HepG2 (cell line): ENCODE measurements around the gene GLRX2. TPM values are rescaled to one million over a fixed set of nuclear protein-coding genes. Genes with fewer than 3 reads are reported as not detected.

ENCODE experiments used
- FOXO1 ChIP-seq: sonication (generic); formaldehyde crosslinking; IDR thresholded peaks from 2 replicates; pipeline ENCODE4 v1.4.0; 2020; ENCODE audit warnings: missing genetic modification reagents
- HMGA1 ChIP-seq: sonication (generic); formaldehyde crosslinking; conservative IDR thresholded peaks from 2 replicates; pipeline ENCODE4 v1.4.0; 2020; ENCODE audit warnings: missing genetic modification reagents
- MLLT10 ChIP-seq: sonication (generic); formaldehyde crosslinking; IDR thresholded peaks from 2 replicates; pipeline ENCODE4 v1.4.0; 2020; ENCODE audit warnings: missing genetic modification reagents
- NPAS2 ChIP-seq: sonication (generic); formaldehyde crosslinking; IDR thresholded peaks from 2 replicates; pipeline ENCODE4 v1.8.0; 2022; ENCODE audit warnings: mild to moderate bottlenecking, missing genetic modification reagents, borderline replicate concordance
- POLR2AphosphoS5 ChIP-seq: IDR thresholded peaks from 2 replicates; pipeline ENCODE4 v1.6.1; 2012; ENCODE audit warnings: low read depth, low read length
- POLR2G ChIP-seq: fragments of 200-400 bp; formaldehyde crosslinking; IDR thresholded peaks from 2 replicates; pipeline ENCODE4 v1.6.1; 2018; ENCODE audit warnings: mild to moderate bottlenecking, low read depth, low read length, moderate library complexity
- RARG ChIP-seq: sonication (generic); formaldehyde crosslinking; IDR thresholded peaks from 2 replicates; pipeline ENCODE4 v1.4.0; 2020; ENCODE audit warnings: low read depth, mild to moderate bottlenecking, missing genetic modification reagents
- RELA ChIP-seq: sonication (generic); formaldehyde crosslinking; IDR thresholded peaks from 2 replicates; pipeline ENCODE4 v1.4.0; 2020; ENCODE audit warnings: missing genetic modification reagents
- RXRB ChIP-seq: IDR thresholded peaks from 2 replicates; pipeline ENCODE4 v1.6.1; 2016; ENCODE audit warnings: borderline replicate concordance, missing genetic modification reagents, missing compliant biosample characterization
- SOX5 ChIP-seq: IDR thresholded peaks from 2 replicates; pipeline ENCODE4 v1.6.1; 2016; ENCODE audit warnings: borderline replicate concordance
- ZFP90 ChIP-seq: sonication (generic); formaldehyde crosslinking; IDR thresholded peaks from 2 replicates; pipeline ENCODE4 v1.8.0; 2022; ENCODE audit warnings: missing genetic modification reagents, mild to moderate bottlenecking, inconsistent platforms, borderline replicate concordance
- ZMAT3 ChIP-seq: sonication (generic); formaldehyde crosslinking; conservative IDR thresholded peaks from 2 replicates; pipeline ENCODE4 v1.7.0; 2021; ENCODE audit warnings: missing genetic modification reagents
- ZNF10 ChIP-seq: sonication (generic); formaldehyde crosslinking; IDR thresholded peaks from 2 replicates; pipeline ENCODE4 v1.4.0; 2020; ENCODE audit warnings: mild to moderate bottlenecking, low read depth, missing genetic modification reagents, borderline replicate concordance
- ZNF547 ChIP-seq: sonication (generic); formaldehyde crosslinking; IDR thresholded peaks from 2 replicates; pipeline ENCODE4 v1.5.1; 2020; ENCODE audit warnings: mild to moderate bottlenecking, missing genetic modification reagents
- ZNF720 ChIP-seq: sonication (generic); formaldehyde crosslinking; IDR thresholded peaks from 2 replicates; pipeline ENCODE4 v1.4.0; 2020; ENCODE audit warnings: missing genetic modification reagents
- ZNF749 ChIP-seq: sonication (generic); formaldehyde crosslinking; IDR thresholded peaks from 2 replicates; pipeline ENCODE4 v1.8.0; 2022; ENCODE audit warnings: mild to moderate bottlenecking, missing genetic modification reagents, moderate library complexity, borderline replicate concordance
- ZSCAN31 ChIP-seq: sonication (generic); formaldehyde crosslinking; IDR thresholded peaks from 2 replicates; pipeline ENCODE4 v1.5.0; 2020; ENCODE audit warnings: low read depth, mild to moderate bottlenecking, missing genetic modification reagents
- polyA plus RNA-seq, 8 experiments: library from polyadenylated mRNA; depleted of rRNA in 3 of 8; stranded (reverse) in 7 of 8; unstranded in 1 of 8; fragments of >200 nt; fragmentation: Illumina TruSeq in 4 of 8; extraction: Trizol in 4 of 8; gene quantifications; 2 replicates each; pipeline versions ENCODE4 v1.2.1 to v1.2.3, GENCODE V29; 2011 to 2016; ENCODE audit warnings: low read depth in 4 of 8, missing spikeins in 1 of 8, mixed read lengths in 1 of 8; ENCODE audit not compliant: insufficient read depth in 1 of 8
- total RNA-seq, 5 experiments: library from RNA; depleted of rRNA; stranded (reverse); fragments of >200 nt; fragmentation: Illumina TruSeq; extraction: Trizol; gene quantifications; 2 replicates each; pipeline ENCODE4 v1.2.3, GENCODE V29; 2016; ENCODE audit warnings: low read depth in 1 of 5
- TF ChIP-seq, protein P1 (sequence below): sonication (generic); formaldehyde crosslinking; IDR thresholded peaks from 2 replicates; pipeline ENCODE4 v1.4.0; 2020; ENCODE audit warnings: mild to moderate bottlenecking, missing genetic modification reagents
- TF ChIP-seq, protein P2 (sequence below): sonication (generic); formaldehyde crosslinking; IDR thresholded peaks from 2 replicates; pipeline ENCODE4 v1.5.0; 2020; ENCODE audit warnings: missing genetic modification reagents
- TF ChIP-seq, protein P3 (sequence below): sonication (generic); formaldehyde crosslinking; IDR thresholded peaks from 2 replicates; pipeline ENCODE4 v1.4.0; 2020; ENCODE audit warnings: mild to moderate bottlenecking, missing genetic modification reagents

Gene GLRX2
- total and polyA plus RNA-seq, 2 of the 13 experiments (the other 11 are each of a cell fraction or from before 2014, with no cell fraction given), result 11.9 to 39.0 TPM

DNA sequence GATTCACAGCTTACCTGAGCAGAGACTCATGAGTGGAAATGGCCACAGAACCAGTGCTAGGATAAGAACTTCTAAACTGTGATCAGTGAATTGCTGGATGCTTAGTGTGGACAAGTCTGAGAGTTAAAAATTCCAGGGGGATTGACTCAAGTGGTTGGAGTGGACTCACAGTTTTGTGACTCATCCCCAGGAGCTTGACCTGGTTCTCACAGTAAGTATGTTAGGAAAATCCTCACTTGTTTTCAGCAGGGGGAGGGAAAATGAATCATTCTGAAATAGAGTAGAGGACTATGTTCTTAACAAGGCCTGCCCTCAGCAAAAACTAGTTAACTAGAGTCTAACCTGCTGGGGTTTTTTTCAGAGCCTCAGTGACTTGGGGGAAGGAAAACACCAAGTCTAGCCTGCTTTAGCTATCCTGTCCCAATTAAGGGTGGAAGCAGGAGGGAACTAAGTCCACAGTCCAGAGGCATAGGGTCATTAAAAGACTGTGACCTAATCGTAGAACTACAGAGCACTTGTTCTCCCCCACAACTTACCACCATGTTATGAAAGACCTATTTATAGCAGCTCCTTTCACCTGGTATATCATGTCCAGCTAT is 10.5 kb upstream of the GLRX2 start (continued):
- TF ChIP-seq, protein P1, sequence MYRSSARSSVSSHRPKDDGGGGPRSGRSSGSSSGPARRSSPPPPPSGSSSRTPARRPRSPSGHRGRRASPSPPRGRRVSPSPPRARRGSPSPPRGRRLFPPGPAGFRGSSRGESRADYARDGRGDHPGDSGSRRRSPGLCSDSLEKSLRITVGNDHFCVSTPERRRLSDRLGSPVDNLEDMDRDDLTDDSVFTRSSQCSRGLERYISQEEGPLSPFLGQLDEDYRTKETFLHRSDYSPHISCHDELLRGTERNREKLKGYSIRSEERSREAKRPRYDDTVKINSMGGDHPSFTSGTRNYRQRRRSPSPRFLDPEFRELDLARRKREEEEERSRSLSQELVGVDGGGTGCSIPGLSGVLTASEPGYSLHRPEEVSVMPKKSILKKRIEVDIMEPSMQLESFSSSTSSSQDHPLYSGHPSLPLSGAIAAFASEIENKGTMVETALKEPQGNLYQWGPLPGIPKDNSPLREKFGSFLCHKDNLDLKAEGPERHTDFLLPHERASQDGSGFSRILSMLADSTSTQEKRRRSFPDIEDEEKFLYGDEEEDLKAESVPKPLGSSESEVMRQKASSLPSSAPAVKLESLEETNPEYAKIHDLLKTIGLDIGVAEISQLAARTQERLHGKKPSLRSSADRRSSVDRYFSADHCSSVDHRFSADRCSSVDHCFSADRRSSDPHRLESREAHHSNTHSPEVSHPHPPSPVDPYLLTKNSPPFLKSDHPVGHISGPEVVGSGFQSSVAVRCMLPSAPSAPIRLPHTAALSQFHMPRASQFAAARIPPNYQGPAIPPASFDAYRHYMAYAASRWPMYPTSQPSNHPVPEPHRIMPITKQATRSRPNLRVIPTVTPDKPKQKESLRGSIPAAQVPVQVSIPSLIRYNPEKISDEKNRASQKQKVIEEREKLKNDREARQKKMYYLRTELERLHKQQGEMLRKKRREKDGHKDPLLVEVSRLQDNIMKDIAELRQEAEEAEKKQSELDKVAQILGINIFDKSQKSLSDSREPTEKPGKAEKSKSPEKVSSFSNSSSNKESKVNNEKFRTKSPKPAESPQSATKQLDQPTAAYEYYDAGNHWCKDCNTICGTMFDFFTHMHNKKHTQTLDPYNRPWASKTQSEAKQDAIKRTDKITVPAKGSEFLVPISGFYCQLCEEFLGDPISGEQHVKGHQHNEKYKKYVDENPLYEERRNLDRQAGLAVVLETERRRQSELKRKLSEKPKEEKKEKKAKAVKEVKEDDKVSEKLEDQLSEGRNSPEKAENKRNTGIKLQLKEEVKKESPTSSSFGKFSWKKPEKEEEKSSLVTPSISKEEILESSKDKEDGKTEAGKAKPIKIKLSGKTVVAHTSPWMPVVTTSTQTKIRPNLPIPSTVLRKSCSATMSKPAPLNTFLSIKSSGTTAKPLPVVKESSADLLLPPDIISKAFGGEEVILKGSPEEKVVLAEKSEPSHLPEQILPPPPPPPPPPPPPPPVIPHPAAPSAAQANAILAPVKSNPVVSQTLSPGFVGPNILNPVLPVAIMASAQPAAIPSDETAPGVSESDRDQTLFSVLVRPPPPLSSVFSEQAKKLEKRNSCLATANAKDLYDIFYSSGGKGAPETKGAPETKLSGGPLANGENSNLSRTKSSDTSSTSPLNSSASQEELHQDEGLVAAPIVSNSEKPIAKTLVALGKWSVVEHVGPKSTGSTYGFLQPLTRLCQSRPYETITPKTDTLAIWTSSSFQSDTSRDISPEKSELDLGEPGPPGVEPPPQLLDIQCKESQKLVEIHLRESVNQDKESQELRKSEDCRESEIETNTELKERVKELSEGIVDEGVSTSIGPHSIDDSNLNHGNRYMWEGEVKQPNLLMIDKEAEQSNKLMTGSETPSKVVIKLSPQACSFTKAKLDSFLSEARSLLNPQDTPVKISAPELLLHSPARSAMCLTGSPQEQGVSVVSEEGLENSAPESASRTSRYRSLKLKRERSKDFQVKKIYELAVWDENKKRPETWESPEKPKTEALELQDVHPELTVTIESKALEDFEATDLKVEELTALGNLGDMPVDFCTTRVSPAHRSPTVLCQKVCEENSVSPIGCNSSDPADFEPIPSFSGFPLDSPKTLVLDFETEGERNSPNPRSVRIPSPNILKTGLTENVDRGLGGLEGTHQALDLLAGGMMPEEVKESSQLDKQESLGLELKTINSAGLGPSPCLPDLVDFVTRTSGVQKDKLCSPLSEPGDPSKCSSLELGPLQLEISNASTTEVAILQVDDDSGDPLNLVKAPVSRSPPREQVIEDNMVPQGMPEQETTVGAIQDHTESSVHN, result no peak
- no peak for TF ChIP-seq RELA (CRISPR knock-in tag)
- TF ChIP-seq, protein P2, sequence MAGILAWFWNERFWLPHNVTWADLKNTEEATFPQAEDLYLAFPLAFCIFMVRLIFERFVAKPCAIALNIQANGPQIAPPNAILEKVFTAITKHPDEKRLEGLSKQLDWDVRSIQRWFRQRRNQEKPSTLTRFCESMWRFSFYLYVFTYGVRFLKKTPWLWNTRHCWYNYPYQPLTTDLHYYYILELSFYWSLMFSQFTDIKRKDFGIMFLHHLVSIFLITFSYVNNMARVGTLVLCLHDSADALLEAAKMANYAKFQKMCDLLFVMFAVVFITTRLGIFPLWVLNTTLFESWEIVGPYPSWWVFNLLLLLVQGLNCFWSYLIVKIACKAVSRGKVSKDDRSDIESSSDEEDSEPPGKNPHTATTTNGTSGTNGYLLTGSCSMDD (CRISPR knock-in tag), result no peak
- no peak for TF ChIP-seq ZNF10 (CRISPR knock-in tag)
- TF ChIP-seq SOX5 (CRISPR knock-in tag), result peak; percentile 34
- no peak for TF ChIP-seq ZSCAN31
- no peak; the same call in 1 of the 2 replicates for TF ChIP-seq FOXO1 (CRISPR knock-in tag)
- no peak for TF ChIP-seq MLLT10 (CRISPR knock-in tag)
- TF ChIP-seq ZMAT3 (CRISPR knock-in tag), result no peak
- TF ChIP-seq POLR2AphosphoS5, result no peak
- TF ChIP-seq, protein P3, sequence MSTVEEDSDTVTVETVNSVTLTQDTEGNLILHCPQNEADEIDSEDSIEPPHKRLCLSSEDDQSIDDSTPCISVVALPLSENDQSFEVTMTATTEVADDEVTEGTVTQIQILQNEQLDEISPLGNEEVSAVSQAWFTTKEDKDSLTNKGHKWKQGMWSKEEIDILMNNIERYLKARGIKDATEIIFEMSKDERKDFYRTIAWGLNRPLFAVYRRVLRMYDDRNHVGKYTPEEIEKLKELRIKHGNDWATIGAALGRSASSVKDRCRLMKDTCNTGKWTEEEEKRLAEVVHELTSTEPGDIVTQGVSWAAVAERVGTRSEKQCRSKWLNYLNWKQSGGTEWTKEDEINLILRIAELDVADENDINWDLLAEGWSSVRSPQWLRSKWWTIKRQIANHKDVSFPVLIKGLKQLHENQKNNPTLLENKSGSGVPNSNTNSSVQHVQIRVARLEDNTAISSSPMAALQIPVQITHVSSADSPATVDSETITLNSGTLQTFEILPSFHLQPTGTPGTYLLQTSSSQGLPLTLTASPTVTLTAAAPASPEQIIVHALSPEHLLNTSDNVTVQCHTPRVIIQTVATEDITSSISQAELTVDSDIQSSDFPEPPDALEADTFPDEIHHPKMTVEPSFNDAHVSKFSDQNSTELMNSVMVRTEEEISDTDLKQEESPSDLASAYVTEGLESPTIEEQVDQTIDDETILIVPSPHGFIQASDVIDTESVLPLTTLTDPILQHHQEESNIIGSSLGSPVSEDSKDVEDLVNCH, result no peak
- TF ChIP-seq ZNF749, result no peak
- no peak for TF ChIP-seq NPAS2 (CRISPR knock-in tag)
- TF ChIP-seq ZFP90, result no peak
- no peak for TF ChIP-seq RARG
- TF ChIP-seq HMGA1 (CRISPR knock-in tag), result no peak
- TF ChIP-seq POLR2G, result peak; percentile 35; the same call in 1 of the 2 replicates
- peak; percentile 38; the same call in 1 of the 2 replicates for TF ChIP-seq RXRB
- TF ChIP-seq ZNF547 (CRISPR knock-in tag), result no peak
- TF ChIP-seq ZNF720 (CRISPR knock-in tag), result no peak
